Retinal pigment epithelial cell (primary cell): ENCODE measurements around the gene MYOF.

Source experiments
- DNase-seq: peaks from one replicate; pipeline ENCODE4 v3.0.0-alpha.2; 2010; ENCODE audit warnings: low read depth
- H3K4me3 ChIP-seq: 2 replicates; pipeline ENCODE4 v1.5.1; 2011; ENCODE audit warnings: mild to moderate bottlenecking, low read length, control low read depth, moderate library complexity
- TF ChIP-seq, protein P1 (sequence below): conservative IDR thresholded peaks from 2 replicates; pipeline ENCODE4 v1.5.1; 2011; ENCODE audit warnings: low read depth, low read length, control low read depth, inconsistent platforms

MYOF gene

DNA sequence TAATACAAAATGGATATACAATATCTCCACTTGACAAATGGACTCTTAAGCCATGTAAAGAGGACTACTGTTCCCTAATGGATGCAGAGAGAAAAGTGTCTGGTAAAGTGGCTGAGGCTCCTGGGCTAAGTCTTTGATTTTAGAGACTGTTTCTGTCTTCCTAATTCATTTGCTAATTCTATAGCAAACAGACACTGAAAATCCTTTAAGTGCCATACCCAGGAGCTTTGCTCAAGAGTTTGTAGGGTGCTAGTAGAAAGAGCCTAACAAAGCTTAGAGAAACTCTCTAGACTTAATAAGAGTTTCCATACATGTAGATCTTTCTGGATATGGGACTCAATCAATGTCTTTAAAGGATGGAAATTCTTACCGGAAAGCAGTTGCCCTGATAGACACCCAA lies 31.0 kb upstream of the MYOF start:
- TF ChIP-seq, protein P1, sequence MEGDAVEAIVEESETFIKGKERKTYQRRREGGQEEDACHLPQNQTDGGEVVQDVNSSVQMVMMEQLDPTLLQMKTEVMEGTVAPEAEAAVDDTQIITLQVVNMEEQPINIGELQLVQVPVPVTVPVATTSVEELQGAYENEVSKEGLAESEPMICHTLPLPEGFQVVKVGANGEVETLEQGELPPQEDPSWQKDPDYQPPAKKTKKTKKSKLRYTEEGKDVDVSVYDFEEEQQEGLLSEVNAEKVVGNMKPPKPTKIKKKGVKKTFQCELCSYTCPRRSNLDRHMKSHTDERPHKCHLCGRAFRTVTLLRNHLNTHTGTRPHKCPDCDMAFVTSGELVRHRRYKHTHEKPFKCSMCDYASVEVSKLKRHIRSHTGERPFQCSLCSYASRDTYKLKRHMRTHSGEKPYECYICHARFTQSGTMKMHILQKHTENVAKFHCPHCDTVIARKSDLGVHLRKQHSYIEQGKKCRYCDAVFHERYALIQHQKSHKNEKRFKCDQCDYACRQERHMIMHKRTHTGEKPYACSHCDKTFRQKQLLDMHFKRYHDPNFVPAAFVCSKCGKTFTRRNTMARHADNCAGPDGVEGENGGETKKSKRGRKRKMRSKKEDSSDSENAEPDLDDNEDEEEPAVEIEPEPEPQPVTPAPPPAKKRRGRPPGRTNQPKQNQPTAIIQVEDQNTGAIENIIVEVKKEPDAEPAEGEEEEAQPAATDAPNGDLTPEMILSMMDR, result no peak
- no peak for DNase-seq
- no peak overlapping the region for H3K4me3 ChIP-seq

DNA sequence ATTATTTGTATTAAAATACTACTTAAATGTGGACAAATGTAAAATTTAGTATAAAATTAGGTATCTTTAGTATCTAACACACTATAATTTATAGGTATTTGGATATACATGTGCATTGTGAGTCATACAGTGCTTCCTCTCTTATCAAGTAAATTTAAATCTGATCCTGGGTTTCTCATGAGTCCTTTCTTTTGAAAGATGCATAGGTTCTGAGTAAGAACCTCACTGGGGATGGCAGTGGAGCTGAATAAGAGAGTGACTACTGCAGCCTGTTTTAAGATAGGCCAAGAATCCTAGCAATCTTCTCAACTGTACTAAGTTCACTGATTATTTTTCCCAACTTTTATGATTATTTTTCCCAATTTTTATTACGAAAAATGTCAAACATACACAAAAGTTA lies 30.4 kb upstream of the MYOF start:
- no peak overlapping the region for H3K4me3 ChIP-seq
- TF ChIP-seq, protein P1, result no peak
- no peak for DNase-seq

DNA sequence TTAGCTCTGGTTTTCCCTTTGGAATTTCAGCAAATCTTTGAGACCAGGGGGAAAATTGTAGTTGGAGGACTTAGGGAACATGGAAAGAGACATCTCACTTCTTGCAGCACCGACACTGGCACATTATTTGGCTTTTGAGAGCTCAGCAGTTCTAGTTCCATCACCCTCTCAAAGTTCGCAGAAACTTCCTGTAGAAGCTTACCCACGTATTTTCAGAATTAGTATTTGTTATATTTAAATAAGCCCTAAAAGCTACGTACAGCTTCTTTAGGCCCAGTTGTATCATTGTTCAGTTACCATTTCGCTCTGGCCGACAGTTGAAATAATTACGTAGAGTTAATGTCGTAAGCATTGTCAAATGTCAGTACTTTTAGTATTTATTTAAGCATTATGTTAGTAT lies 27.7 kb upstream of the MYOF start:
- TF ChIP-seq, protein P1, result no peak
- no peak for DNase-seq
- no peak overlapping the region for H3K4me3 ChIP-seq

DNA sequence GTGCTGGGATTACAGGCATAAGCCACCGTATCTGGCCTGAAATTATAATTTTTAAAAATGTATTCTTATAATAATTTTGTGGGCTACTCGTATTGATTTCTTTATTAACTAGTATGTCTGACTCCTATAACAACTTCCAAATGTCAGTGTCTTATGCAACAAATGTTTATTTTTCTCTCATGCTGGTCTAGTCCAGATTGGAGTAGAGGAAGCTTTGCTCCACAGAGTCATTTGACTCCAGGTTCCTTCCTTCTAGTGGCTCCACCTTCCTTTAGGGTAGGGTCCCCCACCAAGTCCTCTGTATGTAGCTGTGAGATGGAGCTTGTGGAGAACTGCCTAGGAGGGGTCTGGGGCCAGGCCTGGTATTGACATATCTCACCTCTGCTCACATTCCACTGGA lies 22.9 kb upstream of the MYOF start:
- no peak for DNase-seq
- TF ChIP-seq, protein P1, result no peak
- no peak overlapping the region for H3K4me3 ChIP-seq

DNA sequence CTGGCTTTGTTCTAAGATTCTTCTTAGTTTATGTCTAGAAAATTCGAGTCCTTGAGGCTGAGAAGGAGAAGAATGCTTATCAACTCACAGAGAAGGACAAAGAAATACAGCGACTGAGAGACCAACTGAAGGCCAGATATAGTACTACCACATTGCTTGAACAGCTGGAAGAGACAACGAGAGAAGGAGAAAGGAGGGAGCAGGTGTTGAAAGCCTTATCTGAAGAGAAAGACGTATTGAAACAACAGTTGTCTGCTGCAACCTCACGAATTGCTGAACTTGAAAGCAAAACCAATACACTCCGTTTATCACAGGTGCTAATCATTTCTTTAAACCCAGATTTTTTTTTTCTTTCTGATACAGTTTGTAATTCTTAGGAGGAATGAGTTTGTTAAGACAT lies 20.9 kb upstream of the MYOF start:
- TF ChIP-seq, protein P1, result no peak
- no peak for DNase-seq
- no peak overlapping the region for H3K4me3 ChIP-seq

DNA sequence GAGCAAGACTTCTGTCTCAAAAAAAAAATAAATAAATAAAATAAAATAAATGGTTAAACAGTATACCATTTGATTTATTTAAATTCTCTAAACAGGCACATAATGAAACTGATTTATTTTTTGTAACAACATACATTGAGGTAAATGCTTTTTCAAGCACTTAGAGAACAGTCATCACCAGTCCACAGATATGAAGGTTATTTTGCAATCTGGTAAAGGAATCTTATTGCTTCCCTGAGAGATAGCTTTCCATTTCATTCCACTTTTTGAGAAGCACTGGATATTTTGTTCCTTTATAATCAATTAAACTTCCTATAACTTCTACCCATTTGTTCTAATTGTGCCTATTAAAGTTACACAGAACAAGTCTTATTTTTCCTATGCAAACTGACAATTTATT lies 19.5 kb upstream of the MYOF start:
- H3K4me3 ChIP-seq, result no peak overlapping the region
- DNase-seq, result no peak
- TF ChIP-seq, protein P1, result no peak

DNA sequence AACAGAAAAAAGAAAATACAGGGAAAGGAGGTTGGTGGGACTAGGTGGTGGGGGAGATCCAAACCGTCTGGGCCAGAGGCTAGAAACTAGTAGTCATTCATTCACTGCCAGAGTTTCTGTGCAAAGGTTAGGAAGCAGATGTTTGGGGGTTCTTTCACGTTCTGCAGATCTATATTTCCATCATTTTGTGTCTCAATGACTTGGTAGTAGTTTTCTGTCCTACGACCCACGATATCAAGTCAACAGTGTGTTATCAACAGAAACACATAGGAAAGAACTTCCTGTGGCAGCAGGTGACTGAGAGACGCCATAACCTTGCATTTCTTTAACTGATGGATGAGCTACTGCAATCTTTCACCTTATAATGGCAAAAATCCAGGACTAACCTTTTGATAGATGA lies 16.0 kb upstream of the MYOF start:
- peak overlapping the region; percentile 3 for H3K4me3 ChIP-seq
- DNase-seq, result no peak
- TF ChIP-seq, protein P1, result no peak
